Measurements from ENCODE around the gene GRAMD2A. TPM values are rescaled to one million over a fixed set of nuclear protein-coding genes. Genes with fewer than 3 reads are reported as not detected.

GRAMD2A gene
- total and polyA plus RNA-seq, 2 experiments from 2014 or later, result not detected

- H3K27ac ChIP-seq, result no peak overlapping the region
- no peak overlapping the region for H3K9ac ChIP-seq
- TF ChIP-seq EZH2phosphoT487 (IDR thresholded peaks at IDR 0.05; ENCODE audit: insufficient read depth, low read depth) (no peak), EZH2 (IDR thresholded peaks at IDR 0.05; ENCODE audit: insufficient read depth, poor library complexity, severe bottlenecking) (no peak)
- H3K27me3 ChIP-seq (replicated peaks; ENCODE audit: insufficient read depth), result no peaks in the 10 kb centered on the region
- DNase-seq, result no peak
- H3K9me3 ChIP-seq (ENCODE audit: low read depth), result no peaks in the 10 kb centered on the region
- no peak overlapping the region for H3K4me2 ChIP-seq (ENCODE audit: unreplicated experiment)
- no peaks in the 10 kb centered on the region for H3K9me2 ChIP-seq (ENCODE audit: insufficient read depth)
- H2AFZ ChIP-seq, result no peak overlapping the region
- H3K4me1 ChIP-seq (ENCODE audit: insufficient read depth), result no peaks in the 10 kb centered on the region
- no peaks in the 10 kb centered on the region for H3K79me2 ChIP-seq (ENCODE audit: insufficient read depth)
- no peaks in the 10 kb centered on the region for H3F3A ChIP-seq (ENCODE audit: insufficient read depth)
- no peaks in the 10 kb centered on the region for H3K36me3 ChIP-seq (ENCODE audit: low read depth)
- in situ Hi-C loops (cut with MboI), result no loop called here
- no peak overlapping the region for H3K4me3 ChIP-seq
- WGBS, 2 experiments (ENCODE audit: low coverage in 1 of 2, low lambda C conversion rate in 2 of 2, missing lambda C conversion rate in 2 of 2), result 74 to 78% methylated on average over 4 of the region's 4 CpGs
- no peaks in the 10 kb centered on the region; the same call in 1 of the 2 replicates for H4K20me1 ChIP-seq (ENCODE audit: insufficient read depth)
Observed at GRCh38 chr15:72136170-72137051, 61.2 kb downstream of the GRAMD2A start.

GRCh38 chr15:72135719-72136118 lies 61.9 kb downstream of the GRAMD2A start:
- Histone ChIP-seq H4K20me1 (ENCODE audit: insufficient read depth) (no peaks in the 10 kb centered on the region; the same call in 1 of the 2 replicates), H3K9ac (no peak overlapping the region), H3K4me3 (no peak overlapping the region), H3K9me2 (ENCODE audit: insufficient read depth) (no peaks in the 10 kb centered on the region), H3K79me2 (ENCODE audit: insufficient read depth) (no peaks in the 10 kb centered on the region), H3K4me2 (ENCODE audit: unreplicated experiment) (no peak overlapping the region), H3F3A (ENCODE audit: insufficient read depth) (no peaks in the 10 kb centered on the region), H3K27ac (no peak overlapping the region), H2AFZ (no peak overlapping the region), H3K9me3 (ENCODE audit: low read depth) (no peaks in the 10 kb centered on the region), H3K36me3 (ENCODE audit: low read depth) (no peaks in the 10 kb centered on the region), H3K4me1 (ENCODE audit: insufficient read depth) (no peaks in the 10 kb centered on the region), H3K27me3 (replicated peaks; ENCODE audit: insufficient read depth) (no peaks in the 10 kb centered on the region)
- TF ChIP-seq EZH2phosphoT487 (IDR thresholded peaks at IDR 0.05; ENCODE audit: insufficient read depth, low read depth), result no peak
- no peak for TF ChIP-seq EZH2 (IDR thresholded peaks at IDR 0.05; ENCODE audit: insufficient read depth, poor library complexity, severe bottlenecking)
- WGBS, 2 experiments (ENCODE audit: low coverage in 1 of 2, low lambda C conversion rate in 2 of 2, missing lambda C conversion rate in 2 of 2), result 41 to 56% methylated on average over 2 of the region's 2 CpGs
- DNase-seq, result no peak
- in situ Hi-C loops (cut with MboI), result no loop called here

GRCh38 chr15:72133211-72133610 lies 64.4 kb downstream of the GRAMD2A start:
- no peak overlapping the region for H3K4me2 ChIP-seq (ENCODE audit: unreplicated experiment)
- H3K27me3 ChIP-seq (replicated peaks; ENCODE audit: insufficient read depth), result no peaks in the 10 kb centered on the region
- H3K36me3 ChIP-seq (ENCODE audit: low read depth), result no peaks in the 10 kb centered on the region
- TF ChIP-seq EZH2phosphoT487 (IDR thresholded peaks at IDR 0.05; ENCODE audit: insufficient read depth, low read depth) (no peak), EZH2 (IDR thresholded peaks at IDR 0.05; ENCODE audit: insufficient read depth, poor library complexity, severe bottlenecking) (no peak)
- H3K9ac ChIP-seq, result no peak overlapping the region
- H3K79me2 ChIP-seq (ENCODE audit: insufficient read depth), result no peaks in the 10 kb centered on the region
- H3K4me1 ChIP-seq (ENCODE audit: insufficient read depth), result no peaks in the 10 kb centered on the region
- no peak overlapping the region for H3K4me3 ChIP-seq
- H4K20me1 ChIP-seq (ENCODE audit: insufficient read depth), result no peaks in the 10 kb centered on the region; the same call in 1 of the 2 replicates
- 94 to 100% methylated on average over 1 of the region's 1 CpG for WGBS, 2 experiments (ENCODE audit: low coverage in 1 of 2, low lambda C conversion rate in 2 of 2, missing lambda C conversion rate in 2 of 2)
- DNase-seq, result no peak
- no peaks in the 10 kb centered on the region for H3K9me3 ChIP-seq (ENCODE audit: low read depth)
- no peak overlapping the region for H3K27ac ChIP-seq
- no peaks in the 10 kb centered on the region for H3K9me2 ChIP-seq (ENCODE audit: insufficient read depth)
- in situ Hi-C loops (cut with MboI), result no loop called here
- no peaks in the 10 kb centered on the region for H3F3A ChIP-seq (ENCODE audit: insufficient read depth)
- no peak overlapping the region for H2AFZ ChIP-seq

- no peak overlapping the region for H3K9ac ChIP-seq
- in situ Hi-C loops (cut with MboI), result no loop called here
- no peak overlapping the region for H3K4me2 ChIP-seq (ENCODE audit: unreplicated experiment)
- no peaks in the 10 kb centered on the region for H3F3A ChIP-seq (ENCODE audit: insufficient read depth)
- no peaks in the 10 kb centered on the region; the same call in 1 of the 2 replicates for H4K20me1 ChIP-seq (ENCODE audit: insufficient read depth)
- DNase-seq, result no peak
- no peaks in the 10 kb centered on the region for H3K9me2 ChIP-seq (ENCODE audit: insufficient read depth)
- H3K27me3 ChIP-seq (replicated peaks; ENCODE audit: insufficient read depth), result no peaks in the 10 kb centered on the region
- H3K4me1 ChIP-seq (ENCODE audit: insufficient read depth), result no peaks in the 10 kb centered on the region
- no peak overlapping the region for H3K27ac ChIP-seq
- TF ChIP-seq EZH2 (IDR thresholded peaks at IDR 0.05; ENCODE audit: insufficient read depth, poor library complexity, severe bottlenecking) (no peak), EZH2phosphoT487 (IDR thresholded peaks at IDR 0.05; ENCODE audit: insufficient read depth, low read depth) (no peak)
- H2AFZ ChIP-seq, result no peak overlapping the region
- no peak overlapping the region for H3K4me3 ChIP-seq
- WGBS, 2 experiments (ENCODE audit: low coverage in 1 of 2, low lambda C conversion rate in 2 of 2, missing lambda C conversion rate in 2 of 2), result 57 to 63% methylated on average over 3 of the region's 3 CpGs
- no peaks in the 10 kb centered on the region for H3K36me3 ChIP-seq (ENCODE audit: low read depth)
- no peaks in the 10 kb centered on the region for H3K9me3 ChIP-seq (ENCODE audit: low read depth)
- H3K79me2 ChIP-seq (ENCODE audit: insufficient read depth), result no peaks in the 10 kb centered on the region
Observed at GRCh38 chr15:72131922-72132321, 65.7 kb downstream of the GRAMD2A start.

All from GM23248 (cell line).